NCI-H524 treated with DMSO at 0.1 percent for 48 hours (cell line): ENCODE results near the gene MYO5C.
"Not testable (repeated sequence)": the region's sequence is repeated elsewhere in the genome, so short reads cannot be mapped to it uniquely, and the experiment has no call there.

Source experiments
- DNase-seq: peaks from one replicate; lab custom pipeline; 2025; lab: John Stamatoyannopoulos, UW

Gene MYO5C

DNA sequence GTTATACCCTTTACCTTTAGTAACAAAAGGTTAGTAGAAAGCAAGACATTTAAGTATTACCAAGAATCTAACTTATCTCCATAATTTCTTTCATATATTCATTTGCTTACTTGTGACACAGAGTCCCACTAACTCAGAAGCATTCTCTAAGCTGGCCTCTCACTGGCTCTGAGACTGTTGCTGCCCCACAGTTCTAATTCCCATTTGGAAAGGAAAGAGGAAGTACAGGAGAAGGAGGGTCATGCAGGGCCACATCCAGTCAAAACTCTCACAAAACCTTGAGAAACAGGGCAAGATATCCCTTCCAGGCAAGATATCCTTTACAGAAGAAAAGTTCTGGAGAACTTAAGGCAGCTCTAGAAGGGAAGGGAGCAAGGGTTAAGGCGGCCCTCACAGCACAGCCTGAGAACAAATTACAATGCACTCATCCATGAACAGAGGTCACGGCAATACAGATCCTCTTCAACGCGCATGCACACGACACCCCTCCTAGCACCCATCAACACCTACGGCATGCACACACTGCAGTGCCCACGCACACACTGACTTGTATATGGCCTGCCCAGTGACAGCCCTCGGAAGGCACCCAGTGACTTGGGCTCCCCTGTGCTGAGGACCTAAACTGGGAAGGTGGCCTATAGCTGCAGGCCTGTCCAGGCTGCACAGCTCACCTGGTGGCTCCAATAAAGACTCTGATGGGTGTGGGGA lies 13.0 kb upstream of the MYO5C start:
- DNase-seq: no peak

DNA sequence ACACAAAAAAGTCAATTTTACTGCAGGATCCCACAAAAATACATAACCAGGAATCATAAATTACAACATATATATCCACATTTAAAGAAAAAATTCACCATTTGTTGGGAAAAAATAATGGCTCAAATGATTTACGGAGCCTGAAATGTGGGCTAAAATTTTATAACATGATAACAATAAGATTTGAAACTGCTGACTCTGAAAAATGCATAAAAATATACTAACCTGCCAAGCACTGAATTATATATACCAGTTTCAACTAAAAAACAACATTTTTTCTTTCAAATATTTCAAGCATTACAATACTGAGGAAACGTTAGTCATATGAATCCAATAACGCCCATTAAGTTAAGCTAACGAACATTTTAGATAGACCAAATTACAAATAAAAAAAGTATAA lies 12.2 kb upstream of the MYO5C start:
- no peak for DNase-seq

DNA sequence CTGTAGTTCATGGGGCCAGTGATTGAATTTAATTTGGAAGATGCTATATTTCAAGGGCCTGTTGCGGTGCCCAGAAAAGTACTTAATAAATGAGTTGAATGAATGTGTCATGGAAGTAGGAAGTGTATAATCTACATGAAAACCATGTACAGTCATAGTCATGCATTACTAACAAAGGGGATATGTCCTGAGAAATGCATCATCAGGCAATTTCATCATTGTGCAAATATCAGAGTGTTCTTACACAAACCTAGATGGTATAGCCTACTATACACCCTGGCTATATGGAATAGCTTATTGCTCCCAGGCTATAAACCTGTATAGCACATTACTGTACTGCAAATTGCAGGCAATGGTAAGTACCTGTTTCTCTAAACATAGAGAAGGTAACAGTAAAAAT lies 10.7 kb upstream of the MYO5C start:
- DNase-seq: no peak

DNA sequence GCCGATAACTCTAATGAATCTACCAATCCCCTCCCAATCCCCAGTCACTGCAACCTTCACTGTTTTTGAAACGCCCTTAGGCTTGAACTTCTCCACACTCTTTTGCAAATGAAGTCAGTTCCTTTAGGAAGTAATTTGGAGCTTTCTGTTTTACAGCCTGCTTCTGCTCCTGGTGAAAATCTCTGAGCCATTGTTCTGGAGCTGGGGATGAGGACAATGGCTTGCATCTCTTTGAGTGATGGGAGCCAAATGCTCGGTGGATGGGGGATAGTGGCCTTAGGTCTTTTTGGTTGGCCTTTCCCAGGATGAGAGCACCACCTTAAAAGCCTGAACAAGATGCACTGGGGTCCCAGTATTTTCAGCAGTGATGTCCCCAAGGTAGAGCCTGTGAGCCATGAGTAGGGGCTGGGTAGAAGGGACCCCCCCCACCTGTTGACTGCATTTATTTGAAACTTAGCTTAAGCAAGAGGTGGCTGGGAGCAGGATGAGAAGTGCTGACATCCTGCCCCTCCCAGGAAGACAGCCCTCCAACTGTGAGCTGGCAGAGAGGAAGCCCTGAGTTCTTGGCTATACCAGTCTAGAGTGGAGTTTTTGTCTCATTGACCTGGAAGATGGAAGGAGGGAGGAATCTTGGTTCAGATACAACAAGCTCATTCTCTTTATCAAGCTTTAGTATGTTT lies 7.6 kb upstream of the MYO5C start:
- DNase-seq: no peak

DNA sequence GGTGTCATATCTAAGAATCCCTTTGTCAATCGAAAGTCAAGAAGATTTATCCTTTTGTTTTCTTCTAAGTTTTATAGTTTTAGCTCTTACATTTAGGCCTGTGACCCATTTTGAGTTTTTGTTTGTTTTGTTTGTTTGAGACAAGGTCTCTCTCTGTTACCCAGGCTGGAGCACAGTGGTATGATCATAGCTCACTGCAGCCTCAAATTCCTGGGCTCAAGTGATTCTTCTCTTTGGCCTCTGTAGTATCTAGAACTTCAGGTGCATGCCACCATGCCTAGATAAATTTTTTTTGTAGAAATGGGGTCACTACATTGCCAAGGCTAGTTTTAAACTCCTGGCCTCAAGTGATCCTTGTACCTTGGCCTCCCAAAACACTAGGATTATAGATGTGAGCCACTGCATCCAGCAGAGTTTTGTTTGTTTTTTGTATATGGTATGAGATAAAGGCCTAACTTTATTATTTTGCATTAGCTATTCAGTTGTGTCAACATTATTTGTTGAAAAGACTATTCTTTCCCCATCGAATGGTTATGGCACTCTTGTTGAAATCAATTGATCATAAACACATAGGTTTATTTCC lies 5.8 kb upstream of the MYO5C start:
- DNase-seq: no peak

DNA sequence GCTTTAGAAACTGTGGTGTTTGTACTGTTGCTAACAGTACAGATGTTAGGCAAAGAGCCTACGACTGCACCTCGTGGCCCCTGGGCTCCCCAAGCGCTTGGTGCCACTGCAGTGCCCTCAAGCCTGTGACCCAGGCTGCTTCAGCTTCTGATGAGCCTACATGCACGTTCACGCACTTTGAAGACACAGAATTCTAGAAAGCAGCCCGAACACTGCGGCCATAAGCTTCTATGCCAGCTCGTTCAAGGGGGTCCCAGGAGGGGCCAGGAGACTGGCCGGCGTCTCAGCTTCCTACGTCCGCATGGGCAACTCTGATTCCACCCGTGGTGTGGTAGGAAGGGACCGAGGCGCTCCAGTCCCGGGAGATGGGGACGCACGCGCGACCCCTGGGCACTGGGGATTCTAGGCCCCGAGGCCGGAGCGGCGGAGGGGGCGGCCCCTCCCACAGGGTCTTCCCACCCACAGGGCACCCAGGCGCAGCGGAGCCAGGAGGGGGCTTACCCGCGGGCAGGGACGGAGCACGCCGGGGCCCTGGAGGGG lies 653 bp downstream of the MYO5C start:
- no peak for DNase-seq

DNA sequence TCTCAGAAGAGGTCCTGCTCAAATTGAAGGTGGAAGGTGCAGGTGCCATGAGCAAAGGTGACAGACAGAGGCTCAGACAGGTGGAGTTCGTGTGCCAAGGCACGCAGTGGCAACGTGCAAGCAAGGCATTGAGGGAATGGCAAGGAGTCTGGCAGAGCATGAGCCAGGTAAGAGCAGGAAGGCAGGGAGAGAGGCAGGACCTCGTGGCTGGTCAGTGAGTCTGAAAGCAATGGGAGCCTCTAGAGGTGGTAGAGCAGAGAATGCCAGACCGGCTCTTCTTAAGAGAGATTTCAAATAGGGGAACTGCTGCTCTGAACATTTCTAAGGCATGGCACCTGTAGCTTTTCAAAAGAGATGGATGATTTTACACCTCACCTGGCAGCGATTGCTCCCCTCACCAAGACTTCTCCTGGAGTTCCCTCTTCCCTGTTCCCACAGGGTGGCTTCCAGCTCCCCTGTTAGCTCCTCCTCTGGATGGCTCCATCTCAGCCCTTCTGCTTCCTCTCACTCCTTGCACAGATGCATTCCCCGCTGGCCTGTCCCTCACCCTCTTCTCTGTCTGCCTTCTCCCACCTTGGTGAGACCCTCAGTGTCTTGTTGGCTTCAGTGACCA lies 2.7 kb downstream of the MYO5C start:
- DNase-seq: no peak

DNA sequence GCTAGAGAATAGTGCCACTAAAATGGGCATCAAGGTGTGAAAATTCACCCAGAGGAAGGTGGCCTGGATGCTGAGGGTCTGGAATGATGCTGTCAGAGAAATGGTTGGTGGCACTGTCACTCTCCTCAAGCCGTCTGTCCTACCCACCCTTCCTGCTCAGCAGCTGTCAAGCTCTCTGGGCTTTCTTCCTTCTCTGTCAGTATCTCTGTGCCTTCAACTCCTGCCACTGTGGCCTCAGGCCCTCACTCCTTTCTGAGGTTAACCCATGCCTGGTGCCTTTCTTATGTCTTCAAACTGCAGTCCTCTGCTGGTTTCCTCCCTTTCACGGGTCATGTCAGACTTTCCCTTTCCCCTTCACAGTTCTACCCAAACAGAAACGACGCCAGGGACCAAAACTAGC lies 4.4 kb downstream of the MYO5C start:
- DNase-seq: no peak

DNA sequence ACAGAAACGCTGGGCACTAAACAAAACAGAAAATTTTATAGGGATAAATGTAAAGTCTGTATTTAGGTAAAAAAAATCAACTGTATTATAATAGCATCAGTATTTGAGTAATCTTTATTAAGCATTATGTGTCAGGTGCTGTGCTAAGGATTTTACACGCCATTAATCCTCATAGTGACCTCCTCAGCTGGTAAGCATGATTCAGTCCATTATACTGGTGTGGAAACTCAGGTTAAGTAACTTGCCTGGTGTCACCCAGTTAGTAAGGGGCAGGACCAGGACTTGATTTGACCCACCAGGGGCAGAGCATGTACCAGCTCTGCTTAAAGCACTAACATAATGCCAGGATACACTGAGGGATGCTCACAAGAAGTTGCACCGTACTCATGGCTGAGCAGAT lies 4.8 kb downstream of the MYO5C start:
- no peak for DNase-seq

DNA sequence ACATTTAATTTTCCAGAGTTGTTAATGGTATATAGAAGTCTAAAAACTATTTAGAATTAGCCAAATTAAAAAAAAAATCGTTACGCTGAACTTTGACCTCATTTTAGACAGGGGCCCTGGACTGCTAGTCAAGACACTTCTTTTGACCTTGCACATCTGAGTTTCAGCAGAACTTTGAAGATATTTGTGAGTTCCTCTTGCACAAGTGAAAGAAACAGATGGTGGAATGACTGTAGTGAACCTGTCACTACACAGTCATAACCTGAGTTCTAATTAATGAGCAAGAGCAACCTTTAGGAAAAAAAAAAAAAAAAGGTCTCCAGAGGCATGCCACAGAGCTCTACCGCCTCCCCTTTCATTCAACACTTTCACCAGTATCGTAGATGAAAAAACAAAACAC lies 5.3 kb downstream of the MYO5C start:
- no peak for DNase-seq

DNA sequence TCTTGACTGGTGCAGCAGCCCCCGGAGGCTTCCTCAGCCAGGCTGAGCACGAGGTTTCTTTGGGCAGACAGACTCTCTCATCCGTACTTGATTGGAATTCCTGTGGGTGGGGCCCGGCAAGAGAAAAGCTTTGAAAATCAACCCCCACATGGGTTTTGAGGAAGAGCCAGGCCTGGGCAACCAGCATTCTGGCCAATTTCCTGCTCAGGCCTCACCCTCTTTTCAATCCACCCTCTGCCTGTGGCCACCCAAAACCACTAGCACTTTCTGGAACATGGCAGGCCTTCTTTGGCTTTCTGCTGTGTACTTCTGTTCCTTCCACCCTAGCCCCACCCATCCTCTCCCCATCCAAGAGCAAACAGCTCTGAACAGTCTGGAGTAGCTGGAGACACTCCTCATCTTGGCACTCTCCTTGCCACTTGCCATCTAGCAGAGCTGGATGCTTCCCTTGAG lies 5.9 kb downstream of the MYO5C start:
- DNase-seq: no peak

DNA sequence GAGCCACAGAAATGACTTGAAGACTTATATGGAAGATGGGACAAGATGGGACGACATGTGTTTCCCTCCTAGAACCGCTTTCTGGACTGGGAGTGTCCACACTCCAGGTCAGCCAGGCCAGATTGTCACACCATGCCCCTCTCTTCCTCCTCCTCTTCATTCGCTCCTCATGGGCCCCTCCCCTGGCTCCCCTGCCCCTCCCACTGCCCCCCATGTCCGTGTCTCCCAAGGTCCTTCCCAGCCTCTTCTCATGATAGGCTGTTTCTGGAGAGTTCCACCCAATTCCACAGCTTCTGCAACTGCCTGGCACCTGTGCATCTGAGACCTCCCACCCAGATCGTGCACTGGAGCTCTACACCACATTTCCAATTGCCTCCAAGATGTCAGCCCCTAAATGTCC lies 6.6 kb downstream of the MYO5C start:
- no peak for DNase-seq

DNA sequence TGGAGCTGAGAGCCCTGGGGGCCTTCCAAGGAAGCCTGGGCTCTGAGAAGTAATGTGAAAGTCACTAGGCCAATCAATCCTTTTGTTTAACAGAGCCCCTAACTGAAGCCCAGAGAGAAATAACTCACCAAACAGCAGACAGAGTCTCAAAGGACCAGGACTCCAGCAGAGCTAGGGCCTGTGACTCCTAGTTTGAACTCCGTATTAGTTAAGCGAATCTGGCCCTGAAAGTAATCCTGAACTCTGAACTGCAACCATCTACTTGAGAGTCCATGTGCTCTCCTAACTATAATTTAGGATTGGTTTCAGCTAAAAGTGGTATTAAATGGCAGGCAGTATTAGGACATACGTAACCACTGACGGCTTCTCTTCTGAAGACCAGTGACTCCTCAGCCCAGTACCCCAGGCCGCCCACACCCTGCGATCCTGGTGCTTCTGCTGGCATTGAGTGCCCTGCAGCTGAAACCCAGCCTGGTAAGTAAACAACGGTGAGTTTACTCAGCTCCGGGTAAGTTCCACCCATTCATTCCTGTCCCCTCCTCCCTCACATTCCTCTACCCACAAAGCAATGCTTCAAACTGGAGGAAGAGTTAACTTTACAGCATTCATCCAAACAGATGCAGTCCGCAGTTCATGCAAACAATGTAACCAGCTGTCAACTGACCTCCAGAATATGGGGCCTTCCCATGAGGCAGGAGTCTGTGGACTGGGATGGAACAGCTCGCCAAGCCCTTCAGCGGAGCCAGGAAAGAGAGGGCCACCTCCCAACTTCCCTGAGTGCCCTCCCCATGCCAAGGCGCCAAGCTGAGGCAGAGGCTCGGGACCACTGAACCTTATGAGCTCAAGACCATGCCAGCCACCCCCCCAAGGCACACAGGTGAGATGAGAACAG lies 7.3 kb downstream of the MYO5C start:
- no peak for DNase-seq

DNA sequence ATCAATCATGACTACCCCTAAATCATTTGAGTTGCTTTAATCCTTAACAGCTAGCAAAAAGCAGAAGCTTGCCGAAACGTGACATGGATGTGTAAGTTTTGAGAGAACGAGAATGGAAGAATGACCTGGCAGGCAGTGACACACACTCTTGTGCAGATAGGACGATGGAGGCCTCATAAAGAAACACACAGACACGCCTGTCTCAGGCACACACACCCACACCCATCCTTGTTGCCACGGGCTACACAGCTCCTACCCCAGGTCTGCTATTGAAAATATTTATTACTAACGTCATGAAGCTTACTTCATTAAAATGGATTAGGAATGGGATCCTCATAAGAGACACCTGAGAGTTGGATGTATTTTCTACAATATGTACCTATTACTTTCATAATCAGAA lies 8.5 kb downstream of the MYO5C start:
- no peak for DNase-seq

DNA sequence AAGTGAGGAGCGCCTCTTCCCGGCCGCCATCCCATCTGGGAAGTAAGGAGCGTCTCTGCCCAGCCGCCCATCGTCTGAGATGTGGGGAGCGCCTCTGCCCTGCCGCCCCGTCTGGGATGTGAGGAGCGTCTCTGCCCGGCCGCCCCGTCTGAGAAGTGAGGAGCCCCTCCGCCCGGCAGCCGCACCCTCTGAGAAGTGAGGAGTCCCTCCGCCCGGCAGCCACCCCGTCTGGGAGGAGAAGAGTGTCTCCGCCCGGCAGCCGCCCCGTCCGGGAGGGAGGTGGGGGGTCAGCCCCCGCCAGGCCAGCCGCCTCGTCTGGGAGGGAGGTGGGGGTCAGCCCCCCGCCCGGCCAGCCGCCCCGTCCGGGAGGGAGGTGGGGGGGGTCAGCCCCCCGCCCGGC lies 9.7 kb downstream of the MYO5C start:
- not testable (repeated sequence) for DNase-seq

DNA sequence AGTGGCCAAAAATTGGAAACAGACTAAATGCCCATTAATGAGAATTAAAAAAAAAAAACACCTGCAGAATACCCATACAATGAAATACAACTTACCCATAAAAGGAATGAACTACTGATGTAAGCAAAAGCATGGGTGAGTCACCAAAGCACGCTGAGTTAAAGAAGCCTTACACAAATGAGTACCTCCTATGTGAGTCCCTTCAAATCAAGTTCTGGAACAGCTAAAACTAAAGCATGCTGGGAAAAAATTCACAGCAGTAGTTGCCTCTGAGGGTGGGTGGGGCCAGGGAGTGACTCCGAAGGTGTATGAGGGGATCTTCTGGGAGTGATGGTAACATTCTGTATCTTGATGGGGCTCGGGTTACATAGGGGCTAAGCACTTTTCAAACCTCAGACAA lies 11.4 kb downstream of the MYO5C start:
- DNase-seq: no peak

DNA sequence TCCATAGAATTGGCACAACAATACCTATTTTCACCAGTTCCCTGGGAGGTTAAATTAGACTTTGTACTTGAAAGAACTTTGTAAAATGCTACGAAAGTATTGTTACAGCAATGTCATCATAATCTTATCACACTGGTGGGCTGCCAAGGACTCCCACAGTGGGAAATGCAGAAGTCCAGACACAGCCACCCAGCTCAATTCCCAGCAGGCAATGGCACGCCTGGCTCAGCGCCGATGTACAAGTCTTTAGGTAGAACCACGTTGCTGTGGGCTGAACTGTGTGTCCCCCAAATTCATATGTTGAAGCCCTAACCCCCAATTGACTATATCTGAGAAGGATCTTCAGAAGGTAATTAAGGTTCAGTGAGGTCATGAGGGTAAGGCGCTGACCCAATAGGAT lies 12.3 kb downstream of the MYO5C start:
- DNase-seq: no peak

DNA sequence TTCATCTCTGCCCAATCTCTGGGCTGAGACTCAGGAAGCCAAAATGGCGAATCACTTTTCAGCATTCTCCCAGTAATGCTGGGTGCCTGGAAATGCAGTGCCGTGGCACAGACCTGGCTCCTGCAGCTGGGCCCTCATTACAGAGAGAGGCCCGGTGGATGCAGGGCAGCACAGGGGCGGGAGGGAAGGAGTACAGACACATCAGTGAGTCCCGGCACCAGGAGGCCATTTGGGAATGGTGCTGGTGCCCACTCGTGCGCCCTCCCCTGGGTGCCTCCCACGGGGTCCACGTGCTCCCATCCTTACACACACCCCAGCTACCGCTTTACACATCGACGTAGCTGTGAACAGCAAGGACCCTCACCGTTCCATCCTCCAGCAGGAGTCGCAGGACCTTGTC lies 13.2 kb downstream of the MYO5C start:
- DNase-seq: no peak

DNA sequence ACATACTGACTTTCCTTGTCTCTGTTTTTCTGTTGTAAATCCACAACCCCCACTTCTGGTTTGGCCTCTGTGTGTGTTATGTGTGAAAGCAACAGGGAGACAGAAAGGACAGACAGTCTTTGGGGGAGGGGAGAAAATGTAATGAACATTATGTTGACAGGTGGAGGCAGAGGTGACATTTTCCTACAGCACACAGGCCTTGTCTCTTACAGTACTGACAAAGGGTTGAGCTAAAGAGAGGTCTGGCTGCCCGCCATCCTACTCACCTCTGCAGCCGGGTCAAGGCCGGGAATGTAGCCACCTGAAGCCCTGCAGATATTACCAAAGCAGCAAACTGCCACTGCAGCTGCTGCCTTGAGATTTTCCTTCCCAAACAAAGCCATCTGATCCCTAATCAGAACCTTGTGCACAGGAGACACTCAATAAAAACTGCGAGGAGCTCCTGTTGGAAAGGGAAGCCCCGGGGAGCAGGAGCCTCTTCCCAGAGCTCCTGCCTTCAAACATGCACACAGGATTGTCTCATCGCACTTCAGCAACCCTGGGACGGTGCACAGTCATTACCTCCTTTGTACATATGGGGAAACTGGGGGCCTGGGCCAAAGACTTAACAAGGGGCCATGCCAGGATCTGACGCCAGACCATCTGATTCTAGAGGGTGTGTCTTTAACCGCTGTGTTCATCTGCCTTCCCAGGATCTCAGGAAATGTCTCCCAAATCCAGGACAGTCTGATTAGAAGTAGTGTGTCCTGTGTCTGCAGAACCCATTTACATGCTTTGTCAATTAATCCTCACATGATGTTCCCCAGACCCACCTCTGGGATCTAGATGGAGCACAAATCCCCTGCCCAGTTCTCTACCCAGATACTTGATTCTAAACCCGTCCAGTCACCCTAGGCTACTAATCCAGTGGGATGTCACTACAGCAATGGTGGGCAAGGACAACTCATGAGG lies 14.2 kb downstream of the MYO5C start:
- DNase-seq: no peak

DNA sequence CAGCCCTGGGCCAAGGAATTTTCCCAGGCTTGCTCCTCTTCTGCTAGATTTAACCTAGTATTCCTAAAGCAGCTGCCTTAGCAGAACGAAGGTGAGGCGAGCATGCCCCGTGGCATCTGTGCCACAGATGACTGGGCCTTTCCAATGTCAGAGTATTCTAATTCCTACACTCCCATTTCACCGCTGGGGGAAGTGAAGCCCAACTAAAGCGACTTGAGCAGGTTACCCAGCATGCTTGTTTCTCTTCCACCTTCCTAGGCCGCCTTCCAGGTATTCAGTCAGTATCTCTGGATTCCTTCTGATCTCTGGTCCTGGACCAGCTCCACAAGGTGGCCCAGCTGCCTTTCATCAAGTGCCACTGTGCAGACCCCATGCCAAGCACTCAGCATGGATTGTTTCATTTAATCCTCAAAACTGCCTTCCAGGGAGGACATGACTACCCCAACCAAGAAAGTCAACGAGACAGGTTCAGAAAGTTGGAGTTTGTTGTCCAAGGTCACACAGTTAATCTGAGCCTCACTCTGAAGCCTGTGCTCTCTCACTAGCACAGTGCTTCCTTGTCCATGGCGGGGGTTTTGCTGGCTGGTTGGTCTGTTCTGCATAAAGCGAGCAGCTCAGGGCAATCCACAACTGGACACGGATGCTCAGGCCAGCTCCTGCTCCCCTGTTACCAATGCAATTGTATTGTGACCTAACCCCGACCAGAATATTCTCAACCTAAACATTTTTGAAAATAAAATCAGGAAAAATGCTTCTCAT lies 15.1 kb downstream of the MYO5C start:
- no peak for DNase-seq
